Parathyroid adenoma (tissue), 2 donors: Measurements from ENCODE around the gene SLC48A1.

Source experiments
- H2AFZ ChIP-seq: fragments of 300-600 bp; sonication (generic); one replicate; pipeline ENCODE4 v1.7.0; 2017; ENCODE audit warnings: antibody characterized with exemption, mild to moderate bottlenecking
- H3K27ac ChIP-seq: fragments of 300-600 bp; sonication (generic); one replicate; pipeline ENCODE4 v1.7.0; 2017
- H3K27me3 ChIP-seq: fragments of 300-600 bp; sonication (generic); one replicate; pipeline ENCODE4 v1.7.0; 2017; ENCODE audit warnings: low read length; ENCODE audit not compliant: control insufficient read depth, insufficient read depth
- H3K36me3 ChIP-seq: fragments of 300-600 bp; sonication (generic); one replicate; pipeline ENCODE4 v1.7.0; 2017; ENCODE audit warnings: low read length; ENCODE audit not compliant: control insufficient read depth, insufficient read depth
- H3K4me1 ChIP-seq: fragments of 300-600 bp; sonication (generic); one replicate; pipeline ENCODE4 v1.7.0; 2017; ENCODE audit warnings: control low read depth
- H3K4me2 ChIP-seq: fragments of 300-600 bp; sonication (generic); one replicate; pipeline ENCODE4 v1.7.0; 2017; ENCODE audit warnings: low read length
- H3K4me3 ChIP-seq: fragments of 300-600 bp; sonication (generic); one replicate; pipeline ENCODE4 v1.7.0; 2017; ENCODE audit warnings: low read depth, low read length
- H3K79me2 ChIP-seq: fragments of 300-600 bp; sonication (generic); one replicate; pipeline ENCODE4 v1.7.0; 2017; ENCODE audit warnings: control low read depth
- H3K9ac ChIP-seq: fragments of 300-600 bp; sonication (generic); one replicate; pipeline ENCODE4 v1.7.0; 2017; ENCODE audit warnings: mild to moderate bottlenecking
- H3K9me3 ChIP-seq: fragments of 300-600 bp; sonication (generic); one replicate; pipeline ENCODE4 v1.7.0; 2017; ENCODE audit warnings: low read length; ENCODE audit not compliant: control insufficient read depth
- TF ChIP-seq, protein P1 (sequence below): fragments of 300-600 bp; sonication (generic); IDR thresholded peaks from one replicate; pipeline ENCODE4 v1.7.0; 2017; ENCODE audit warnings: antibody characterized with exemption, mild to moderate bottlenecking
- donor health status: primary hyperparathyroidism.

SLC48A1 gene

DNA sequence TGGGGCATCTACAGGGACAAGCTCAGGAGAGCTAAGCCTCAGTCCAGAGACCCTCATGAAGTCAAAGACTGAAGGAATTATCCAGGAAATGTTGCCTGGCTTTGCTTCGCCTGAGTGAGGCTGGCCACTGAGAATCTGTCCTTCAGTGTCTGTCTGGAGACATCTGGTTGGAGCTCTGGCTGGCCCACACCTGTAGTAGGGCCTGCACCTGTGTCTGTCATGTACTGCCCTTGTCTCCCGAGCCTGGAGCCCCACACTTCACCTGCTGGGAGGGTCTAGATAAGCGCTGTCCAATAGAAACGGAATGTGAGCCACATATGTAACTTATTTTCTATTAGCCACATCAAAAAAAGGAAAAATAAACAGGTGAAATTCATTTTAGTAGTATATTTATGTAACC, 56.5 kb downstream of the SLC48A1 start:
- H2AFZ ChIP-seq = peak overlapping the region; percentile 94
- peak overlapping the region; percentile 56 for H3K4me2 ChIP-seq
- peak overlapping the region; percentile 44 for H3K4me3 ChIP-seq
- H3K36me3 ChIP-seq = no peaks in the 10 kb centered on the region
- H3K27ac ChIP-seq = peak overlapping the region; percentile 97
- H3K9ac ChIP-seq = no peak overlapping the region
- no peaks in the 10 kb centered on the region for H3K9me3 ChIP-seq
- H3K27me3 ChIP-seq = no peaks in the 10 kb centered on the region
- no peaks in the 10 kb centered on the region for H3K79me2 ChIP-seq
- TF ChIP-seq, protein P1, sequence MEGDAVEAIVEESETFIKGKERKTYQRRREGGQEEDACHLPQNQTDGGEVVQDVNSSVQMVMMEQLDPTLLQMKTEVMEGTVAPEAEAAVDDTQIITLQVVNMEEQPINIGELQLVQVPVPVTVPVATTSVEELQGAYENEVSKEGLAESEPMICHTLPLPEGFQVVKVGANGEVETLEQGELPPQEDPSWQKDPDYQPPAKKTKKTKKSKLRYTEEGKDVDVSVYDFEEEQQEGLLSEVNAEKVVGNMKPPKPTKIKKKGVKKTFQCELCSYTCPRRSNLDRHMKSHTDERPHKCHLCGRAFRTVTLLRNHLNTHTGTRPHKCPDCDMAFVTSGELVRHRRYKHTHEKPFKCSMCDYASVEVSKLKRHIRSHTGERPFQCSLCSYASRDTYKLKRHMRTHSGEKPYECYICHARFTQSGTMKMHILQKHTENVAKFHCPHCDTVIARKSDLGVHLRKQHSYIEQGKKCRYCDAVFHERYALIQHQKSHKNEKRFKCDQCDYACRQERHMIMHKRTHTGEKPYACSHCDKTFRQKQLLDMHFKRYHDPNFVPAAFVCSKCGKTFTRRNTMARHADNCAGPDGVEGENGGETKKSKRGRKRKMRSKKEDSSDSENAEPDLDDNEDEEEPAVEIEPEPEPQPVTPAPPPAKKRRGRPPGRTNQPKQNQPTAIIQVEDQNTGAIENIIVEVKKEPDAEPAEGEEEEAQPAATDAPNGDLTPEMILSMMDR = no peak
- H3K4me1 ChIP-seq = peaks cover 21% of the 10 kb centered on the region
